HG02973 (cell line): Measurements from ENCODE around the gene CLSTN2.

Experiments
- ATAC-seq: cut with Tn5 transposase; IDR thresholded peaks from one replicate; pipeline ENCODE4 v1.9.1; 2021; ENCODE audit warnings: moderate library complexity; ENCODE audit not compliant: unreplicated experiment

The CLSTN2 gene

GRCh38 chr3:140004271-140004670 lies 69.3 kb downstream of the CLSTN2 start:
- ATAC-seq: no peak

- no peak for ATAC-seq
Observed at GRCh38 chr3:140006331-140006730, 71.3 kb downstream of the CLSTN2 start.

GRCh38 chr3:140007081-140007480 lies 72.1 kb downstream of the CLSTN2 start:
- ATAC-seq: no peak

- ATAC-seq: no peak
Observed at GRCh38 chr3:140007911-140008869, 73.2 kb downstream of the CLSTN2 start.

- ATAC-seq: no peak
Observed at GRCh38 chr3:140010391-140010790, 75.4 kb downstream of the CLSTN2 start.

- no peak for ATAC-seq
Observed at GRCh38 chr3:140011086-140011485, 76.1 kb downstream of the CLSTN2 start.

- no peak for ATAC-seq
Observed at GRCh38 chr3:140011611-140012277, 76.8 kb downstream of the CLSTN2 start.

GRCh38 chr3:140013220-140013619 lies 78.2 kb downstream of the CLSTN2 start:
- ATAC-seq: no peak

GRCh38 chr3:140014831-140015495 lies 80.0 kb downstream of the CLSTN2 start:
- ATAC-seq: no peak

- ATAC-seq: no peak
Observed at GRCh38 chr3:140015741-140016140, 80.8 kb downstream of the CLSTN2 start.

GRCh38 chr3:140018556-140018955 lies 83.6 kb downstream of the CLSTN2 start:
- ATAC-seq: no peak

- no peak for ATAC-seq
Observed at GRCh38 chr3:140019946-140020345, 85.0 kb downstream of the CLSTN2 start.

GRCh38 chr3:140020541-140020940 lies 85.6 kb downstream of the CLSTN2 start:
- ATAC-seq: no peak

- ATAC-seq: no peak
Observed at GRCh38 chr3:140021269-140021668, 86.3 kb downstream of the CLSTN2 start.

GRCh38 chr3:140022066-140022770 lies 87.2 kb downstream of the CLSTN2 start:
- no peak for ATAC-seq

GRCh38 chr3:140023616-140024530 lies 88.9 kb downstream of the CLSTN2 start:
- ATAC-seq: no peak

GRCh38 chr3:140031170-140031569 lies 96.2 kb downstream of the CLSTN2 start:
- ATAC-seq: no peak

- no peak for ATAC-seq
Observed at GRCh38 chr3:140034058-140034457, 99.1 kb downstream of the CLSTN2 start.

- ATAC-seq: no peak
Observed at GRCh38 chr3:140035871-140036270, 100.9 kb downstream of the CLSTN2 start.

- no peak for ATAC-seq
Observed at GRCh38 chr3:140050396-140050795, 115.4 kb downstream of the CLSTN2 start.
